ENCODE data around the gene CDKAL1. TPM values are rescaled to one million over a fixed set of nuclear protein-coding genes. Genes with fewer than 3 reads are reported as not detected.

CDKAL1 gene
- total and polyA plus RNA-seq, 10 of the 15 experiments (the other 5 are each of a cell fraction or from before 2014, with no cell fraction given): 10.7 to 26.9 (median 17.3) TPM

- no peak for ATAC-seq
- Histone ChIP-seq H2AFZ (ENCODE audit: control insufficient read depth, low read depth, low read length) (no peak overlapping the region), H3K4me1 (ENCODE audit: control insufficient read depth, insufficient read depth, low read length) (no peaks in the 10 kb centered on the region), H3K36me3 (ENCODE audit: control insufficient read depth in 2 of 2, insufficient read depth in 2 of 2, low read length in 1 of 2) (no peaks in the 10 kb centered on the region), H3K4me2 (ENCODE audit: control insufficient read depth, insufficient read depth) (no peak overlapping the region), H3K9me3 (replicated peaks; ENCODE audit: control insufficient read depth, insufficient read depth, low read length) (no peaks in the 10 kb centered on the region), H3K27me3 (replicated peaks in 1 of 2; ENCODE audit: control insufficient read depth in 2 of 2, insufficient read depth in 2 of 2, low read length in 1 of 2) (no peaks in the 10 kb centered on the region), H3K79me2 (ENCODE audit: control insufficient read depth, insufficient read depth, low read length) (no peaks in the 10 kb centered on the region), H3K4me3 (no peak overlapping the region), H3K27ac (ENCODE audit: control insufficient read depth, insufficient read depth) (no peak overlapping the region), H3K9ac (ENCODE audit: control insufficient read depth, insufficient read depth, low read length) (no peak overlapping the region), H4K20me1 (ENCODE audit: control insufficient read depth, insufficient read depth) (no peaks in the 10 kb centered on the region)
- TF ChIP-seq ZNF687 (IDR thresholded peaks at IDR 0.05) (no peak), TARDBP (IDR thresholded peaks at IDR 0.05; ENCODE audit: borderline replicate concordance) (no peak), DPF2 (IDR thresholded peaks at IDR 0.05) (no peak), POU2F2 (IDR thresholded peaks at IDR 0.05; ENCODE audit: borderline replicate concordance, low read depth, low read length) (no peak), ZBTB4 (CRISPR knock-in tag; IDR thresholded peaks at IDR 0.05) (no peak), GABPA (IDR thresholded peaks at IDR 0.05; ENCODE audit: low read depth) (no peak), HDAC2 (IDR thresholded peaks at IDR 0.05) (no peak), RCOR1 (conservative IDR thresholded peaks at IDR 0.05; ENCODE audit: low read depth, low read length) (no peak), NBN (IDR thresholded peaks at IDR 0.05) (no peak), BRCA1 (IDR thresholded peaks at IDR 0.05; ENCODE audit: low read depth, low read length) (no peak), HSF1 (IDR thresholded peaks at IDR 0.05; ENCODE audit: low read depth, low read length) (no peak), EED (IDR thresholded peaks at IDR 0.05; ENCODE audit: low read depth) (no peak), STAT3 (IDR thresholded peaks at IDR 0.05; ENCODE audit: low read depth, low read length) (no peak)
- intact Hi-C loops (cut with micrococcal nuclease; ENCODE audit: unreplicated experiment) (loop anchor here (10.0 kb wide), 1 partner anchor 586 kb away; no protein-coding TSS in a partner anchor), in situ Hi-C loops (cut with MboI) (no loop called here)
- ChIA-PET CTCF (no interaction called here), RAD21 (ENCODE audit: unreplicated experiment) (no interaction called here), POLR2A (no interaction called here), SMC1A (ENCODE audit: uncharacterized antibody, unreplicated experiment) (interaction anchor here (1.1 kb wide), 1 partner anchor 9 kb away, joined by 3 read pairs; no protein-coding TSS in a partner anchor)
- WGBS (ENCODE audit: insufficient coverage, insufficient replicate concordance, low lambda C conversion rate, missing lambda C conversion rate): 0% methylated on average over 1 of the region's 1 CpG
- no peak for DNase-seq (ENCODE audit: low read depth, low spot score)
- no TSS peak for BruUV-seq (replicated peaks)
- no peak for FAIRE-seq
Measured at GRCh38 chr6:21150667-21151066, 616.4 kb downstream of the CDKAL1 start.
